ENCODE measurements around the gene ESYT2.
"Not testable (repeated sequence)": the region's sequence is repeated elsewhere in the genome, so short reads cannot be mapped to it uniquely, and the experiment has no call there.

Gene ESYT2

GRCh38 chr7:158699341-158699740 lies 130.0 kb downstream of the ESYT2 start:
- TF ChIP-seq, protein P1, sequence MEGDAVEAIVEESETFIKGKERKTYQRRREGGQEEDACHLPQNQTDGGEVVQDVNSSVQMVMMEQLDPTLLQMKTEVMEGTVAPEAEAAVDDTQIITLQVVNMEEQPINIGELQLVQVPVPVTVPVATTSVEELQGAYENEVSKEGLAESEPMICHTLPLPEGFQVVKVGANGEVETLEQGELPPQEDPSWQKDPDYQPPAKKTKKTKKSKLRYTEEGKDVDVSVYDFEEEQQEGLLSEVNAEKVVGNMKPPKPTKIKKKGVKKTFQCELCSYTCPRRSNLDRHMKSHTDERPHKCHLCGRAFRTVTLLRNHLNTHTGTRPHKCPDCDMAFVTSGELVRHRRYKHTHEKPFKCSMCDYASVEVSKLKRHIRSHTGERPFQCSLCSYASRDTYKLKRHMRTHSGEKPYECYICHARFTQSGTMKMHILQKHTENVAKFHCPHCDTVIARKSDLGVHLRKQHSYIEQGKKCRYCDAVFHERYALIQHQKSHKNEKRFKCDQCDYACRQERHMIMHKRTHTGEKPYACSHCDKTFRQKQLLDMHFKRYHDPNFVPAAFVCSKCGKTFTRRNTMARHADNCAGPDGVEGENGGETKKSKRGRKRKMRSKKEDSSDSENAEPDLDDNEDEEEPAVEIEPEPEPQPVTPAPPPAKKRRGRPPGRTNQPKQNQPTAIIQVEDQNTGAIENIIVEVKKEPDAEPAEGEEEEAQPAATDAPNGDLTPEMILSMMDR (IDR thresholded peaks at IDR 0.05; ENCODE audit: control extremely low read depth, extremely low read depth, low read depth, missing control alignments): no peak
- POLR2A ChIA-PET: no interaction called here
- CTCF ChIA-PET: interaction anchor here (1.0 to 7.5 kb wide), 3 partner anchors 9 to 278 kb away, joined by 3 to 124 read pairs (median 8); no protein-coding TSS in a partner anchor
- no peak for DNase-seq (ENCODE audit: extremely low spot score)

DNA sequence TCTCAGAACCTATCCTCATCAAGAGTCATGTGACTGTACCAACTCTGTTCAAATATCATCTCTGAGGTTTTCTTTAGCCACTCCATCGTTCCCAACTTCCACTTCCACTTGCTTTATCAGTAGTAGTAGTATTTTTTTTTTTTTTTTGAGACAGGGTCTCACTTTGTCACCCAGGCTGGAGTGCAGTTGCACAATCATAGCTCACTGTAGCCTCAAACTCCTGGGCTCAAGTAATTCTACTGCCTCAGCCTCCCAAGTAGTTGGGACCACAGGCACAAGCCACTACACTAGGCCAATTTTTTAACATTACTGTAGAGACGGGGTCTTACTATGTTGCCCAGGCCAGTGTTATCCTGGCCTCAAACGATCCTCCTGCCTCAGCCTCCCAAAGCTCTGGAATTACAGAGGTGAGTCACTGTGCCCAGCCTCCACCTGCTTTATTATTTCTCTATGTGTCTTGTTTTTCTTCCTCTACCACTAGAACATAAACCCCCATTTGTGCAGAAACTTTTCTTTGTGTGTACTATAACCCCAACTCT lies 130.6 kb downstream of the ESYT2 start:
- TF ChIP-seq, protein P1 (IDR thresholded peaks at IDR 0.05; ENCODE audit: control extremely low read depth, extremely low read depth, low read depth, missing control alignments): no peak
- DNase-seq (ENCODE audit: extremely low spot score): no peak
- CTCF ChIA-PET: interaction anchor here (1.0 to 7.5 kb wide), 4 partner anchors 9 to 279 kb away, joined by 3 to 124 read pairs (median 6); no protein-coding TSS in a partner anchor
- POLR2A ChIA-PET: no interaction called here

GRCh38 chr7:158697597-158697996 lies 131.7 kb downstream of the ESYT2 start:
- DNase-seq (ENCODE audit: extremely low spot score); POLR2A ChIA-PET: not testable (repeated sequence)
- CTCF ChIA-PET: interaction anchor here (1.0 to 7.5 kb wide), 5 partner anchors 8 to 280 kb away, joined by 3 to 124 read pairs (median 8); no protein-coding TSS in a partner anchor

GRCh38 chr7:158695726-158696452 lies 133.4 kb downstream of the ESYT2 start:
- ChIA-PET POLR2A (no interaction called here), CTCF (interaction anchor here (0.6 to 7.5 kb wide), 14 partner anchors 9 to 282 kb away, joined by 3 to 124 read pairs (median 3); partner anchors contain the start of gene NCAPG2)
- peak; percentile 57 for DNase-seq (ENCODE audit: extremely low spot score)
- TF ChIP-seq, protein P1 (IDR thresholded peaks at IDR 0.05; ENCODE audit: control extremely low read depth, extremely low read depth, low read depth, missing control alignments): peak; percentile 70

- ChIA-PET POLR2A (no interaction called here), CTCF (interaction anchor here (0.8 to 7.5 kb wide), 7 partner anchors 9 to 282 kb away, joined by 3 to 124 read pairs (median 3); partner anchors contain the start of gene NCAPG2)
- DNase-seq (ENCODE audit: extremely low spot score): no peak
- TF ChIP-seq, protein P1 (IDR thresholded peaks at IDR 0.05; ENCODE audit: control extremely low read depth, extremely low read depth, low read depth, missing control alignments): no peak
These were observed 134.3 kb downstream of the ESYT2 start for GRCh38 chr7:158695056-158695455.

DNA sequence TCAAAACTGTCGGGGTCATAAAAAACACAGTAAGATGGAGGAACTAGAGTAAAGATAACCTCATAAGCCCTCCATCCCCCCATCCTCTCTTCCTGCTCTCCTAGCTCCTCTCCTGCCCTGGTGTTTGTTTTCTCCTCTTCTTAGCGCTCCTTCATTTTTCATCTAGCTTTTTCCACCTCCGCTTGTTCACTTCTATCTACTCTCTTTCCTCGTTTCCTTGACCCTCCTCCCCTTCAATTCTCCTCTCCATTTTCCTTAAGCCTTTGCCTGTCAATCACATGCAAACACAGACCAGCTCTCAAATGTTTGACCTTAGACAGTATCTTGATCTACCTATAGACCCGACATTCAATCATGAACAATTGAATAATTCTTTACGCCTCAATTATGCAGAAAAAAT lies 134.7 kb downstream of the ESYT2 start:
- POLR2A ChIA-PET: no interaction called here
- TF ChIP-seq, protein P1 (IDR thresholded peaks at IDR 0.05; ENCODE audit: control extremely low read depth, extremely low read depth, low read depth, missing control alignments): no peak
- CTCF ChIA-PET: interaction anchor here (1.2 to 7.5 kb wide), 5 partner anchors 10 to 283 kb away, joined by 3 to 124 read pairs (median 3); partner anchors contain the start of gene NCAPG2
- no peak for DNase-seq (ENCODE audit: extremely low spot score)

DNA sequence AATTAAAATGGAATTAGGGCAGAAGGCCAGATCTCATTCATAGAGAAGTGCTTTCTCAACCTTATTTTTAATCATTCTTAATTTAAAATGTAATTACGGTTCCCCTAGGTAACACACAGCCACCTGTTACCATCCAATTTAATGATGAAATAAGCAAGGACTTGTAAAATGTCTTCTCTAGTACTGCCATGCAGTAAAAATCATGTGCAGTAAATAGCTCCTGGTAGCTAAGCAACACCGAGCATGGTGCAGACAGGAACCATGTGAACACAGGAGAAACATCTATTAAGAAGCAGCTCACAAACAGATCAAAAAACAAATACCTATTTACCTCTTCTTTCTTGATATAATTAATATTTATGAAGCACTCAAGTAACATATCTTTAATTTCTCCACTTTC lies 139.8 kb downstream of the ESYT2 start:
- ChIA-PET POLR2A (no interaction called here), CTCF (interaction anchor here (0.8 to 4.5 kb wide), 5 partner anchors 9 to 287 kb away, joined by 3 to 28 read pairs (median 4); partner anchors contain the start of gene NCAPG2)
- no peak for DNase-seq (ENCODE audit: extremely low spot score)
- TF ChIP-seq, protein P1 (IDR thresholded peaks at IDR 0.05; ENCODE audit: control extremely low read depth, extremely low read depth, low read depth, missing control alignments): no peak
